Transverse colon (tissue), 4 donors: ENCODE results near the gene CIROP.

Source experiments
- CTCF ChIP-seq, 5 experiments: fragments of 200-600 bp in 3 of 5; fragments of 450-650 bp in 2 of 5; sonication (generic) in 3 of 5; IDR thresholded peaks; 1 replicate in 2 of 5; 2 replicates in 3 of 5; pipeline ENCODE4 v1.5.1; 2016 to 2017; ENCODE audit warnings: antibody characterized with exemption in 5 of 5, inconsistent platforms in 3 of 5, mild to moderate bottlenecking in 2 of 5, moderate library complexity in 1 of 5
- POLR2AphosphoS5 ChIP-seq, 3 donors: sonication (generic); formaldehyde crosslinking; IDR thresholded peaks; one replicate each; pipeline ENCODE4 v1.6.1; 2016; ENCODE audit warnings: antibody characterized with exemption in 3 of 3

GRCh38 chr14:23052182-23052623 lies 52.6 kb downstream of the CIROP start:
- TF ChIP-seq POLR2AphosphoS5 (IDR thresholded peaks at IDR 0.05), result no peak
- no peak for TF ChIP-seq CTCF (IDR thresholded peaks at IDR 0.05)
